ENCODE data around the gene PRKD3.

PRKD3 gene

DNA sequence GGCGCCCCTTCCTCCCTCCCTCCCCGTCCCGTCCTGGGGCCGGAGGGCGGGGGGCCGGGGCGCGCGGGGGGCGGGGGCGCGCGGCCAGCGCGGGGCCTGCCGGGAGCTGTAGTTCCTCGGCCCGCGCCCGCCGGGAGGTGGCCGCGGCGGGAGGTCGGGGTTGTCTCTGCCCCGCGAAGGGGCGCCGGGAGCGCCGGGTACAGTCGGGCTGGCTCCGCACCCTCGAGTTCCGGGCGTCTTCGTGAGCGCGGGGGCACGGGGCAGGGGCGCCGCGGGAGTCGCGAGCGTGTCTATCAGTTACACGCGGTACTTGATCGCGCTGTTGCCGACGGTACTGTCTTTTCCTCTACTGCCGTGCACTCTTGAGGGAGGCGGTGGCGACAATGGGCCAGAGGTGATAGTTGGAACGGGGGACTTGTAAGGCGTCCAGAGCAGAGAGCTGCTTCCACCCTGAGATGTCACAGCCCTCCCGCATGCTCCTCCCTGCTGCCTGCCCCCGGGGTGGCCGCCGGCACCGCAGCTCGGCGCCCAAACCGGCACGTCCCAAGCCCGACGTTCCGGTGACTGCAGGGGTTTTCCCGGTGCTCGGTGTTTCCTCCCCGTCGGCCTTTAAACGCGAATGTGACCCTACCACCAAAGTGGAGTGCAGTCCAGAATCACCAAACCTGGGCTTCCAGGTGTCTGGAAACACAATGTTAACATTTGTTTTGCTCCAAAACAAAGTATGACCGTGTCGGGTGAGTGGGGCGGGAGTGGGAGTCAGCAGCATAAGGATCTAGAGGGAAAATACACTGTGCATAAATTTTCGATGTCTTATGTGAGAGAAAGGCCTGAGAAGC, at the start of gene PRKD3:
TSS of gene PRKD3 (minus strand) at position 48 of the 839 bp plus-strand sequence. CDS start 8,309 bp downstream, outside the sequence.
- DNase-seq: peak; percentile 47 to 58

DNA sequence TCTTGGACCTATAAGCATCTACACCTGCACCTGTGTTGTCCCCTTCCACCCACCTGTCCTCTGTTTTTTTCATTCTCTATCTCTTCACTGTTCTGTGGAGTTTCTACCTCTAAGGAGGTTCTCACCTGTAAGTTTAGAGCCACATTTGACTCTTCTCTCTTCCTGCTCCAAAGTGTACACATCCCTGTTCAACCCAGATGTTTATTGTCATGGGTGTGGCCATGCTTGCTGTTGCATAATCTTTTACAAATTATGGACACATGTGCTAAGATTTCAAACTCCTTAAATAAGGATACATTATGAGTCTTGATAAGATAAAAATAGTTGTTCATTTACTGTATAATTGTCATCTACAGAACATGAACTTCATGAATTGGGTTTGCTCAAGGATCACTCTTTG, 47.4 kb upstream of the PRKD3 start:
- no peak for DNase-seq

DNA sequence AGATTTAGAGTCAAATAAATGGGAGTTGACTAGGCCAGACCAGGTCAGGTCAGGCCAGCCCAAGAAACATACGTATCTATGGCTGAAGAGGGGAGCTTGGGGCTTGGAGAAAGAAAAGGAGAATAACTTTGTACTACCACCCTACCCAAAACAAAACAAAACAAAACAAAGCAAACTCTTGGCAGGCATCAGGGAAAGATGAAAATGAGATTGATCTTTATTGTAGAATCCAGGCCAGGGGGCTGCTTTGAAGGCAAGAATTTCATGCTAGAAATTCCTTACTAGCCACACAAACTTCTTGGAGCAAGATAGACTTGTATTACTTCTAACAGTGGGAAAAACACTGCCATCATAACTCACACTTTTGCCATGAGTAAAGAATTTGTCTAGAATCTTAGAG, 46.0 kb upstream of the PRKD3 start:
- no peak for DNase-seq

DNA sequence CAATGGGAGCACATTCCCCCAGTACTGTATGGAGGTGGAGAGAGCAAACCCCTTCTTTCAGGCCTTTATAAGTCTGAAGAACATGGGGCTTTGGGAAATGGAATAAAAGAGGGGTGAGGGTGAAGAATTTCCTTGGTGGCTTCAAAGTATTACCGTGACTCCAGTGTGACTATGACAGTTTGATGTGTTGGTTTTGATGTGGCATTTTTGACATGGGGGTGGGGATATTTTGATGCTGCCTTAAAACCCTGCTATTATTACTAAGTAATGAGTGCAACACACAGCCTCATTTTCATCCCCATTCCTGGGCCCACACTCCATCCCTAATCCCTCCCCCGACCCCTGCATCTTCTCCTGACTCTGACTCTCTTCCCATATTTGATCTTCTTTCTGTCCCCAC, 43.4 kb upstream of the PRKD3 start:
- no peak for DNase-seq

DNA sequence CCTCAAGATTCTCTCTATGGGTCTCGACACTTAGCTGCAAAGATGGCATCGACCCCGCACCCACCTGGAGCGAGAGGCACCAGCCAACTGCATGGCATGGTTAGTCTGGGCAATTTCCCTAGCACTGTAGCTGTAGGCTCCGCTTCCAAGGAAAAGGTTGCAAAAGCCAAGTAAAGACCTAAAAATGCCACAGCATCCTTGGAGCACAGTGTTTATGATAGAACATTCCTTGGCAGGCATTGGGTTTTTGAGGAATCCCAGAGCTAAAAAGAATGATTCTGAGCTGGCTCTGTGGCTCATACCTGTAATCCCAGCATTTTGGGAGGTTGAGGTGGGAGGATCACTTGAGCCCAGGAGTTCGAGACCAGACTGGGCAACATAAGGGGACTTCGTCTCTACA, 42.7 kb upstream of the PRKD3 start:
- no peak for DNase-seq

DNA sequence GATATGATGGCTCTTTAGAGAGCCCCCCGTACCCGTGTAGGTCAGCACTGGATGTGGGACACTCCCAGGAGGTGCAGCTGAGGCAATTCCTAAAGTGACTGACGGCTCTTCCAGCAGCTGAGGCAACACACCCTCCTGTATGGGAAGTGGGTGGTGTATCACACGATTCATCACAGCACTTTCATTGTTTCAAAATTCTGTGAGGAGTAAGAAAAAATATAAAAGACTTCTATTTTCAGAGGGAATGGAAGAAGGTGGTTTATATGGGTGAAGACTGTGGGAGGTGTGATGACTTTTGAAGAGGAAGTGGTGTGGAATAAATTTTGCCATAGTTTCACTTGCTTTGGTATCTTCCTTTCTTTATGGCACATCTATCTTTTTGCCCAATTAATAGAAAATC, 42.1 kb upstream of the PRKD3 start:
- DNase-seq: no peak

DNA sequence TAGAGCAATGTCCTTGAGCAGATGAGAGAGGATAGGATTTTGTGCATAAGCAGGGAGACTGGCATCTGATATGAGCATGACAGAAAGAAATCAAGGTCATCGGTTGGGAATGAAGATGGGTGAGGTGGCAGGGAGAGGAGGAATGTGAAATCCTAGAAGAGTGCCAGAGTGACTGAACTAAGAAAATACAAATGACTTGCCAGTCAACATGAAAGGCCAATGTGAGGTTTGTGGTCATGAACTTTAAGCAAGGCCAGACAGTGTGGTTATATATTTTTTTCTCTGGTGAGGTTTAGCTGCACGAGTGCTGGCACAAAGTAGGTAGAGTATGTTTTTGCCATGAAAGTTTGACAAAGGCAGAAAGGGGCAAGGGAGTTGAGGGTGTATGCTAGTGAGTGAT, 41.0 kb upstream of the PRKD3 start:
- DNase-seq: no peak

DNA sequence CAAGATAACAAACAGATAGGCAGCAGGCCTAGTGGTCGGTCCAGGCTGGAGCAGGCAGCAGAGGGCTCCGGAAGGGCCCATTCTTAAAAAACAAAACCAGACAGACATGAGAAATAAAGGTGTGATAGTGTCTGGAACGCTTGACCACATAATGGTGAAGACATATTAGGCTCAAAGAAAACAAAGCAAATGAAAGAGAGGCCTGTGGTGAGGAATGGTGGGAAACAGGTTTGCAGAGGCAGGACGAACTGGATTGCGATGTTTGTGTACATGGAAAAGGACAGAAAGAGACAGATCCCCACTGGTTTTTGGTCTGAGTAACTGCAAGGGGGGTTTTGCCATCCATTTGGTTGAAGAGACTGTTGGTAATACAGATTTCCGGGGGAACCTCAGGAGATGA, 39.7 kb upstream of the PRKD3 start:
- no peak for DNase-seq

DNA sequence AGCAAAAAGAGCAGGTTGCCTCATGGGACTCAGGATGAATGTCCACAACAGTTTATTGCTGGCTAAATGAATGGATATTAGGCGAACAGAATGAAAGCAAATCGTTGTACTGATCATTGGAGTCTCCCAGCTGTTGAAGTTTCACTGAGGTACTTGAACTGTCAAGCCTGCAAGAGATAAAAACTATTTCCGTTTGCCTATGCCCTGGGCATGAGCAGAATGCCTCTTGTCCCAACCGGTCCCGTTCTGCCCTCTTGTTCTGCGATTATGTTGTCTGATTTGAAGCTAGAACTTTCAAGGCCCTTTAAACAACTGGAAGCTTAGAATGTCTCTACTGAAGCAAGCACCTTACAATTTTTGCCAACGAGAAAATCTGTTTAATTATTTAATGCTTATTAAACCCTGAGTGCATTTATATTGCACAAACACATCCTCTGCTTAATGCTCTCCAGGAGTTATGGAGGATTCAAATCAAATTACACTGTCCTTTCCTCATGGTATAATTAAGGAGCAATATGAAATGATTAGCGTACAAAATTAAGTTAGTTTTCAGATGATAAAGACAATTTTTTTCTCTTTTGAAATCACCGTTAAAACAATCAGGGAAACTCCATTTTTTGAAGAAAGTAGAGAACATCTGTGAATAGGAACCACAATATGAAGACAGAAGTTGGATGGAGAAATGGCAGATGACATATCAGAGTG, 37.5 kb upstream of the PRKD3 start:
- no peak for DNase-seq

DNA sequence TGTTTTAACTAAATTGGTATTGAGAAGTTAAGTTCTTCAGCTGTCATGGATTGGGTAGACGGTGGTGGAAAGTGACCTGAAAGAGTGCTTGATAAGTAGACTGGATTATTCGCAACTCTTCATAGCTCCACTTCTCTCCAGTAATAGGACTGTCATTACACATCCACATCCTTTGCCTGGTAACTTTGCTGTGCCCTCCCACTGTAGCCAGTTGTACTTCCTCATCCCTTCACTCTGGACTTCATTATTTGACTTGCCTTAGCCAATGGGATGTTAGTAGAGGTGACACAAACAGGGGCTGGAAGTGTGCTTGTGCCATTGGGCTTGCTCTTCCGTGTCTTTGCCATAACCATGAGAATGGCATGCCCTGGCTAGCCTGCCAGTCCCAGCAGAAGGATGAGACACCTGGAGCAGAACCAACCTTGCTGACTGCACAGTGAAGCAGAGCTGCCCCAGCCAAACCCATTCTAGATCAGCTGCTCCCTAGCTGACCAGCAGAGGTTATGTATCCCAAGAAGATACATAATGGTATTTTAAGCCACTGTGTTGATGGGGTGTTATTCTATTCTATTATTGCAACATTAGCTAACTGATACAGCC, 36.7 kb upstream of the PRKD3 start:
- DNase-seq: no peak

DNA sequence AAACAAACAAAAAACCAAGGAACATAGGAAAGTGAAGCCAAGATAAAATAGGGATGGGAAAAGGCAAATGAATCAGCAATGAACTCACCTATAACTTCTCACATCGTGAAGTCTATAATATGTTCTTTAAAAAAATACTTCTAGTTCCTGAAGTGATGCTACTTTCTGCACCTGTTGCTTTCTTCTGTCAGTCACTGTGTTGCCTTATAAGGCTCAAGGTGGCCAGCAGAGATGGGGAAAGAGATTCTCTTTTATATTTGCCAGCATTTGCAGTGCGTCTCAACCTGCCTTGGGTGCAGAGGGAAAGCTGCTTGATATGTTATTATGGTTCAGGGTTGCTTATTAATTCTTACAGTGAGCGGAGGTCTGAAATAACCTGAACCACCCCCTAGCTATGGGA, 33.8 kb upstream of the PRKD3 start:
- DNase-seq: no peak

DNA sequence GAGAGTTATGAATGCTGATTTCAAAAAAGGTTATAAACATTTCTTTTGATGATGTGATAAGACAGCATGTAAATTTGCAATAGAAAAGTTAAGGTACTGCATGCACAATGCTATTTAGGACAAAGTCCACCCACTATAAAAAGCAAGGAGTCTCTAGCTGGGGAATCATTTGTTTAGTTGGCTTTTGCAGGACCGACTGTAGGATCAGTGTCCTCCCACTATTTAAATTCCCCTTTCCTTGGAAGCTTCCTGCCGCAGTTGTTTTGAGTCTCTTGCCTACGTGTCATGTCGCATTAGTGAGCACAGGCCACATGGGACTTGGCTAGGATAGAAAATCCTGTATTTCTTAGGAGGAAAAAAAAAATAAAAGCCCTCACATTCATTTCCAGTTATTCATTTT, 32.9 kb upstream of the PRKD3 start:
- DNase-seq: no peak

DNA sequence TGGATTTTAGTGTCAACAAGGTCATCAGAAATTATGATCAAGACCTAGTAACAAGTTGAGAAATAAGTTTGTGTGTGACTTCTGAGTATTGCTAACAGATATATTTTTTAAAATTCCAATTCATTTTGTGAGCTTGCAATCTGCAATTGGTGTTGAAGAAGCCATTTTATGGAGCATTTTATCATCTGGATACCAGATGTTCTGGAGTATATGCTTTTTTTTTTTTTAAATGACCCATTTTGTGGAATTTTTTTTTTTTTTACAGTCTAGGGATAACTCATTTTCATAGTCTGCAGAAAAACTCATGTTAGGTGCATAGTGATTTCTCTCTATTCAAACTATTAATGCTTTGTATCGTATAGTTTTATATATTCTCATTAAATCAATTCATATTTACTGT, 32.4 kb upstream of the PRKD3 start:
- DNase-seq: no peak

DNA sequence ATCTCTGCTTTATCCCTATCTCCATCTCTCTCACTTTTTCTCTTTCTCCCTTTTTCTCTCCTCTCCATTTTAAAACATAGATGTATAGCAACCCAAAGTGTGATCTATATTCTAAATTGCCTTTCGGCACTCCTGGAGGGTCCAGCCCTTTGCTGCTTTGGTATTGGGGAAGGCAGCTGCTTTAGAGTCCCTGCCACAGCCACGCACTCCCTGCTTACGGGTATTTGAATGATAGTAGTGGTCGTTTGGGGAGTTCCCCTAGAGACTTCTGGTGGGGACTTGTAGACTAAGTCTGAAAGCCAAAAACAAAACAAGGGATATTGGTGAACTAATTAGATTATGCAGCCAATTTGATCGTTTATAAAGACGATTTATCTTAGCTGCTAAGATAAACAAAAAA, 31.7 kb upstream of the PRKD3 start:
- DNase-seq: no peak

DNA sequence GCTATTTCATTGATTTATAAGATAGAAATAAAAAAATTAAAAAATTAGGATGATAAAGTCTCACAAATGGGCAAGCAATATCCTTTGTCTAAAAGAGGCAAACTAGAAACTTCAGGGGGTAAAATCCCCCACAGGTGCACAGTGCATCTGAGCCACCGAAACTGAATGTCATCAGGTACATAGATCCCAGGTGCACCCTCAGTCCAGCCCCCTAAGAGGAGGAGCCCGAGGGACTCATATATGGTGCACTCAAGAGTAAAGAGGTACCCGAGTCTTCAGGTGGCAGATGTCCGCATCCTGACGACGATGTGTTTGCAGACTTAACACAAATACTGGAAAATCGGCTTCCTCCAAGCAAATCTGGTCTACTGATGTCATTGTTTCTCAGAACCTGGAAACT, 31.1 kb upstream of the PRKD3 start:
- no peak for DNase-seq

DNA sequence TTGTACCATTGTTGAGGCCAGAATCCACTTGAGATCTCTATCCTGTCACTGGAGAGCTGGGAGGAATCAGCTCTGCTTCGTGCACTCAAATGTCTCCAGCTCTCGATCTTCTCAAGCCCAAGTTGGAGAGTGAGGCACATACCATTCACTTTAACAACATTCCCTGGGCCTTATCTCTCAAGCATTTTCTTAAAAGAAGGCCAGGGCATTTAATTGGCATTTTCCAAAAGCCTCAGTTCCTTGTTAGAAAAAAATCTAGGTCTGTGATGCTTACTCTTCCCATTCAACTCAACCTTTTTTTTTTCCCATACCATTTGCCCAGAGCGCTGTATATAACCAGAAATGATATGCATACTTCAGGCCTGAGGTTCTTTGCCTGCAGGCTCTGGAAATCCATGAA, 29.9 kb upstream of the PRKD3 start:
- DNase-seq: no peak

DNA sequence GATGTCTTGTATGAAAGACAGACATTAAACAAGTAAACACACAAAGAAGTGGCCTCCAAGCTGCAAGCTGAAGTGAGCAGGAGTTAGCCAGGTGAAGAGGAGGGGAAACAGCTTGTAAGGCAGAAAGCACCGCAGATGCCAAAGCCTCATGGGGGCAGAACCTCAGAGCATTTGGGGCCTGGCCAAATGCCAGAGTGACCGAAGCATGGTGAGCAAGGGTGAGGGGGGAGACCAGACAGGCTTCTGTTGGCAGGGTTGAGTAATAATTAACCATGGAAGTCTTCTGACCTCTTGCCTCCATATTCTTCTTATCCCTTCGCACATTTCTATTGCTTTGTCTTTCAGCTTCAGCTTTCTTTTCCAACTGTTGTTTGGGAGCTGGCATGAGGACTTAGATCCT, 25.4 kb upstream of the PRKD3 start:
- no peak for DNase-seq

DNA sequence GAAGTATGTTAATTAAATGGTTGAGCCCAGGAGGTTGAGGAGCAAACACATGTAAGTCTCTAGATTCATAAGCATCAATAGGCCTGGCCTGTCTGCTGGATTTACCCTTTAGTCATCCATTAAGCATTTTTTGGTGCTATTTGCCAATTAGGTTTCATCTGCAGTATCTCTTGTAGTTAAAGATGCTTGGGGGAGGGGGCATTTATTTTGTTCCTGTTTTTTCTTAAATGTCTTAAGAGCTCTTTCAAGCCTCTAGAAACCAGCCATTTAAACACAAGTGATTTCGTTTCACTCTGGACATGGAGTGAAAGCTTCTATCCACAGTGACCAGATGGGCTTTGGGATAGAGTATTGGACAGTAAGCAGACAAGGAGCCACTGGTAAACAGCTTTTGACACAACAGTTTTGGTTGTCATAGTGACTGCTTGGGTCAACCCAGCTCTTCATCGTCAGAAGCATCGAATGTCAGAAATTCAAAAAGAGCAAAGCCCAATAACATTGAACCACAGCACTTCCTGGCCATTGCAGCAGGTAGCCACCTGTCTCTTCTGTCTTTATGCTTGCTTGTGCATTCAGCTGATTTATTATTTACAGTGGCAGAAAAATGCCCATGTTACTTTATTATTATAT, 24.7 kb upstream of the PRKD3 start:
- DNase-seq: no peak

DNA sequence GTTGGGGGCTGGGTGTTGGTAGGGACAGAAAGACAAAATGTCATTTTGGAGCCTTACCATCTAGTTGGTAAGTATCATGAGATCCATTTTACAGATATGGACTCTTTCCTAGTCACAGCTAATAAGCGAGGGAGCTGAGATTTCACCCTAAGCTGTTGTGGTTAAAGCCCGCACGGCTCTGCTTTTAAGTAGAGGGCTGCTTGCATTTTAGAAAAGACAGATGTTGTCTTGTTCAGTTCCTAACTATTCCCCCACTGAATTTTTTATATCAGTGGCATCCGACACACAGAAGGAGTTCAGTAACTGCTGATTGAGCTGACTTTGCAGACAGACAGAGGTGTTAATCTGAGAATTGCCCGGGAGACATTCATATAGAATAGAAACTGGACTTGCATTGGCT, 23.5 kb upstream of the PRKD3 start:
- no peak for DNase-seq

DNA sequence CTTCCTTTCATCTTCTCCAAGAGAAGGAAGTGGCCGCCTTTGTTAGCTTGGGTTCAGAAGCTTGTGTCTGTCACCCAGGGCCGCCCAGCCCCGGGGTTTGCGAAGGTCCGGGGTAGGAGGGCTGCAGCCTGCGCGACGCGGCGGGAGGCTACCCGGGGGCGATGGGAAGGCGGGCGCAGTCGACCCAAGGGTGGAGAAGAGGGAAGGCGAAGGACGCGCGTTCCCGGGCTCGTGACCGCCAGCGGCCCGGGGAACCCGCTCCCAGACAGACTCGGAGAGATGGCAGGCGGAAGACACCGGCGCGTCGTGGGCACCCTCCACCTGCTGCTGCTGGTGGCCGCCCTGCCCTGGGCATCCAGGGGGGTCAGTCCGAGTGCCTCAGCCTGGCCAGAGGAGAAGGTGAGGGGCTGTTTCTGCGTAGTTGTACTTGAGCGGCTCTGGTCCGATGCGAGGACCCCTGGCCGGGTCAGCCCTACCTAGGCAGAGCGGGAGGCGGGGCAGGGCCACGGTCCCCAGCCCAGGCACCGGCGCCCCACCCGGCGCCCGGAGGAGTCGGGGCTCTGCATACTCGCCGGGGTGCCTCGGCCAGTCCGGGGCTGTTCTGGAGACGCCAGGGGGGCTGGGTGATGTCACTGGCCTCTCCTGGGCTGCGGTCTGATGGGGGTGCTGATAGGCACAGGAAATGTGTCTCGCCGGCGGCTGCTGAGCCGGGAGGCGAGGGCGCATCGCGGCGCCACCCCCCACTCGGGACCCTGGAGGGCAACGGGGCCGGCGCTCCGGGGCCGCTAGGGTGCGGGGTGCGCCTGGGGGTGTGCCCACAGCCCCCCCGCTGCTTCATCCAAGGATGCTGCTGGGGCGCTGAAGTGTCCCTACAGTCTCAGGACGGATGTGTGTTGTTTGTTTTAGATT, 20.1 kb upstream of the PRKD3 start, which contains the start of gene QPCT:
TSS of gene QPCT (plus strand) at position 178 of the 909 bp plus-strand sequence. CDS start at position 280, 102 bp downstream.
- DNase-seq: peak in 1 of 2 donors; percentile 36

DNA sequence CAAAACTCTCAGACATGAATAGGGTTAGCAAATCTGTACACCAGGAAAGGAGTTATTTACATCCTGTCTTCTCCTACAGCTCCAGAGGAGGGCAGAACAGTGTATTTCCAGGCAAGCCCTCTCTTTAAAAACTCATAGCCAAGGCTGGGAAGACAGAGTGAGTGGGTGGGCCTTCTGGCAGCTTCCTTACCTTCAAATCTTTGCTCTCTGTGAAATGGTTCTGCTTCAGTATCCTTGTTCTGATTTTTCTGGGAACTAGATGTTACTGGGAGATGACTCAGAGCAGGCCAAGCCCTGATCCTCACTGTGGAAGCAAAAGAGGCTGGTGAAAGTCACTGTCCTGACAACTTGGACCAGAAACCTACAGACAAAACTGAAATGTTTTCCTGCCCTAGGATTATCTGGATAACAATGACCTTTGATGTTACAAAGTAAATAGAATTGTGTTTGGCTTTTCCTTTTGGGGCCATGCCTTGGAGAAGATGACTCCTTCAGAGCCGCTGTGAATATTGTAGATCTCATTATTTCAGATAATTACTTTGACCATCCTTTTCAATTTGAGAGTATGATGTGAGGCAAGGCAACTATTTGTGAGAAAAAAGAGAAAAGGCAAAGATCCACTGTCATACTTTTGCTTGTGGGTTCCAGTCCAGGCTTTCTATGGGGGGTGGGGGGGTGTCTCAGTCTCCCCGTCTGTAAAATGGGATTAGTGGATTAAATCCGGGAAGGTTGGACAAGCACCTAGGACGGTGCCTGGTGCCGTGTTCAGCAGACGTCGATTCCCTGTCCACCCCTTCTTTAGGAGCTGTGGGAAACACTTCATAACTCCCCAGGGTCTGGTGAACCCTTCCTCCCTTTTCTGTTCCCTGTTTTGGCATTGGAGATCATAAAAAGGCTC, 19.2 kb upstream of the PRKD3 start:
- DNase-seq: no peak

Measured in stimulated activated CD4-positive, alpha-beta T cell treated with anti-CD3 and anti-CD28 coated beads, Interleukin-2, amount 100 ng/mL, for 48 hours (primary cell).